PC-3 (cell line): Measurements from ENCODE around the gene KNDC1. TPM values are rescaled to one million over a fixed set of nuclear protein-coding genes. Genes with fewer than 3 reads are reported as not detected.

ENCODE experiments used
- ATAC-seq: fragments of 200-7000 bp; cut with Tn5 transposase; 2 replicates; pipeline ENCODE4 v1.9.1; 2020; ENCODE audit warnings: mild to moderate bottlenecking, moderate library complexity
- BruUV-seq: library from RNA; stranded (reverse); fragments of 400-500 nt; replicated peaks from 2 replicates; lab custom pipeline; 2021; lab: Mats Ljungman, UMichigan
- CTCF ChIA-PET: fragments of 300-600 bp; sonication (Branson Sonifier 250); formaldehyde crosslinking; loops from one replicate; lab custom pipeline; 2022; ENCODE audit warnings: antibody characterized with exemption; lab: Charles Lee
- POLR2A ChIA-PET: fragments of 300-600 bp; sonication (Branson Sonifier 250); formaldehyde crosslinking; loops from one replicate; lab custom pipeline; 2022; ENCODE audit warnings: antibody characterized with exemption; ENCODE audit not compliant: unreplicated experiment; lab: Charles Lee
- DNase-seq: peaks from one replicate; pipeline ENCODE4 v3.0.0-alpha.2; 2015
- H2AFZ ChIP-seq: fragments of 300-600 bp; sonication (generic); 2 replicates; pipeline ENCODE4 v1.6.0; 2016; ENCODE audit warnings: antibody characterized with exemption, low read length
- H3F3A ChIP-seq: fragments of 300-600 bp; sonication (generic); one replicate; pipeline ENCODE4 v1.6.0; 2017; ENCODE audit warnings: antibody characterized with exemption, low read length, control low read depth, mild to moderate bottlenecking; ENCODE audit not compliant: unreplicated experiment
- H3K27ac ChIP-seq: fragments of 300-600 bp; sonication (generic); 2 replicates; pipeline ENCODE4 v1.5.1; 2016; ENCODE audit warnings: mild to moderate bottlenecking, low read length
- H3K27me3 ChIP-seq: fragments of 300-600 bp; sonication (generic); 2 replicates; pipeline ENCODE4 v1.6.1; 2016; ENCODE audit warnings: low read length, mixed read lengths
- H3K36me3 ChIP-seq: fragments of 300-600 bp; sonication (generic); 2 replicates; pipeline ENCODE4 v1.6.1; 2016; ENCODE audit warnings: low read depth, mixed run types, low read length, mixed read lengths
- H3K4me1 ChIP-seq: fragments of 300-600 bp; sonication (generic); 2 replicates; pipeline ENCODE4 v1.5.1; 2016; ENCODE audit warnings: low read length; ENCODE audit not compliant: insufficient read depth
- H3K4me2 ChIP-seq: fragments of 300-600 bp; sonication (generic); 2 replicates; pipeline ENCODE4 v1.6.0; 2016; ENCODE audit warnings: low read length
- H3K4me3 ChIP-seq: fragments of 300-600 bp; sonication (generic); 2 replicates; pipeline ENCODE4 v1.5.1; 2016; ENCODE audit warnings: mild to moderate bottlenecking, low read length, mixed read lengths
- H3K79me2 ChIP-seq: fragments of 300-600 bp; sonication (generic); 2 replicates; pipeline ENCODE4 v1.6.1; 2017; ENCODE audit warnings: low read length, mixed read lengths
- H3K9ac ChIP-seq: fragments of 300-600 bp; sonication (generic); 2 replicates; pipeline ENCODE4 v1.6.0; 2016; ENCODE audit warnings: mild to moderate bottlenecking, low read length
- H3K9me2 ChIP-seq: fragments of 300-600 bp; sonication (generic); replicated peaks from 2 replicates; pipeline ENCODE4 v1.6.1; 2016; ENCODE audit warnings: mixed run types, low read length, mixed read lengths
- H3K9me3 ChIP-seq: fragments of 300-600 bp; sonication (generic); 2 replicates; pipeline ENCODE4 v1.6.1; 2016; ENCODE audit warnings: low read length, mixed read lengths
- H4K20me1 ChIP-seq: fragments of 300-600 bp; sonication (generic); 2 replicates; pipeline ENCODE4 v1.6.1; 2016; ENCODE audit warnings: low read length, mixed read lengths
- CTCF ChIP-seq: fragments of 300-600 bp; sonication (generic); conservative IDR thresholded peaks from 2 replicates; pipeline ENCODE4 v1.5.1; 2017; ENCODE audit warnings: antibody characterized with exemption, low read depth, mild to moderate bottlenecking, low read length
- EZH2 ChIP-seq: fragments of 300-600 bp; sonication (generic); IDR thresholded peaks from one replicate; pipeline ENCODE4 v1.6.1; 2017; ENCODE audit warnings: antibody characterized with exemption, mild to moderate bottlenecking, low read length; ENCODE audit not compliant: unreplicated experiment
- EZH2phosphoT487 ChIP-seq: fragments of 300-600 bp; sonication (generic); IDR thresholded peaks from 2 replicates; pipeline ENCODE4 v1.6.1; 2018; ENCODE audit warnings: mild to moderate bottlenecking, antibody characterized with exemption, low read length, borderline replicate concordance
- intact Hi-C: fragments of 100-400 bp; cut with micrococcal nuclease; formaldehyde crosslinking; loops from 2 replicates; pipeline ENCODE4 v1.9.0; 2023
- total RNA-seq: library from RNA; depleted of rRNA; stranded (reverse); fragments of >200 nt; gene quantifications from 2 replicates; pipeline ENCODE4 v1.2.3, GENCODE V29; 2014

KNDC1 gene
- total RNA-seq, 1 experiment from 2014 or later = not detected

GRCh38 chr10:133114726-133115452 is 45.1 kb upstream of the KNDC1 start:
- POLR2A ChIA-PET = no interaction called here
- BruUV-seq = no TSS peak
- H3K9me3 ChIP-seq = no peaks in the 10 kb centered on the region
- no peaks in the 10 kb centered on the region for H3K36me3 ChIP-seq
- no peaks in the 10 kb centered on the region for H3K9me2 ChIP-seq
- ATAC-seq (no peak), DNase-seq (no peak)
- no peak overlapping the region for H3K9ac ChIP-seq
- H3K4me2 ChIP-seq = no peak overlapping the region
- no peaks in the 10 kb centered on the region for H3K27me3 ChIP-seq
- no peak overlapping the region for H3K27ac ChIP-seq
- no peak overlapping the region for H2AFZ ChIP-seq
- no peak overlapping the region for H3K4me3 ChIP-seq
- intact Hi-C loops = no loop called here
- no peaks in the 10 kb centered on the region for H3F3A ChIP-seq
- no peaks in the 10 kb centered on the region for H4K20me1 ChIP-seq
- H3K79me2 ChIP-seq = no peaks in the 10 kb centered on the region
- TF ChIP-seq CTCF = no peak
- TF ChIP-seq EZH2 = no peak
- TF ChIP-seq EZH2phosphoT487 = no peak
- H3K4me1 ChIP-seq = peaks cover 10% of the 10 kb centered on the region
- CTCF ChIA-PET = no interaction called here

DNA sequence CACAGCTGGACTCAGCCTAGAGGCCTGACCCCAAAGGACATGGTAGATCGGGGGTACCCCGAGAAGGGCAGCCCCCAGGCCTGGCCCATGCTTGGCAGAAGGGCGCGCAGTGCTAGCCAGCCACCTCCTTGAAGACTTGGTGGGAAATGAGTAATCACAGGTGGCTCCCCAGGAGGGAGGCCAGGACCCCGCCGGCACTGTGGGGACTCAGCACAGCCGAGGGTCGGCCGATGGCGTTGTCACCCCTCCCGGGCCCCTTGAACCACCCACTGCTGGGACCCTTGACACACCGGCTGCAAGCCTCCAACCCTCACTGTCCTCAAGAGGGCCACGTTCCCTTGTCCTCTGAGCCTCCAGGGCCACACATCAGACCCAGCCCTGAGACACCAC is 44.6 kb upstream of the KNDC1 start:
- Histone ChIP-seq H3K27me3 (no peaks in the 10 kb centered on the region), H3K27ac (no peak overlapping the region), H3F3A (no peaks in the 10 kb centered on the region), H3K79me2 (no peaks in the 10 kb centered on the region), H3K9ac (no peak overlapping the region), H3K4me3 (no peak overlapping the region), H4K20me1 (no peaks in the 10 kb centered on the region), H3K4me1 (peaks cover 5% of the 10 kb centered on the region), H3K9me3 (no peaks in the 10 kb centered on the region), H2AFZ (no peak overlapping the region), H3K36me3 (no peaks in the 10 kb centered on the region), H3K4me2 (no peak overlapping the region), H3K9me2 (no peaks in the 10 kb centered on the region)
- POLR2A ChIA-PET = no interaction called here
- CTCF ChIA-PET = no interaction called here
- no peak for DNase-seq
- intact Hi-C loops = no loop called here
- no TSS peak for BruUV-seq
- ATAC-seq = no peak
- TF ChIP-seq CTCF (no peak), EZH2 (no peak), EZH2phosphoT487 (no peak)

- intact Hi-C loops = no loop called here
- ChIA-PET CTCF (no interaction called here), POLR2A (no interaction called here)
- ATAC-seq (no peak), DNase-seq (no peak)
- no peak overlapping the region for H3K4me2 ChIP-seq
- no peaks in the 10 kb centered on the region for H4K20me1 ChIP-seq
- H3K9me3 ChIP-seq = no peaks in the 10 kb centered on the region
- H3K79me2 ChIP-seq = no peaks in the 10 kb centered on the region
- H3K9ac ChIP-seq = no peak overlapping the region
- H3K4me3 ChIP-seq = no peak overlapping the region
- H3K9me2 ChIP-seq = no peaks in the 10 kb centered on the region
- no peaks in the 10 kb centered on the region for H3K4me1 ChIP-seq
- H3K27me3 ChIP-seq = no peaks in the 10 kb centered on the region
- no TSS peak for BruUV-seq
- no peak overlapping the region for H3K27ac ChIP-seq
- H3K36me3 ChIP-seq = no peaks in the 10 kb centered on the region
- no peak overlapping the region for H2AFZ ChIP-seq
- H3F3A ChIP-seq = no peaks in the 10 kb centered on the region
- TF ChIP-seq EZH2 (no peak), EZH2phosphoT487 (no peak), CTCF (no peak)
Measured at GRCh38 chr10:133115976-133116375, 44.0 kb upstream of the KNDC1 start.
